Gastrocnemius medialis (tissue), 4 donors: ENCODE measurements around the gene WASHC3. TPM values are rescaled to one million over a fixed set of nuclear protein-coding genes. Genes with fewer than 3 reads are reported as not detected.
"Not testable (repeated sequence)": the region's sequence is repeated elsewhere in the genome, so short reads cannot be mapped to it uniquely, and the experiment has no call there.

Experiments
- ATAC-seq, 2 donors: fragments of 150-250 bp; one replicate each; pipeline ENCODE4 v1.9.1; 2016
- DNase-seq, 2 donors: peaks; one replicate each; pipeline ENCODE4 v3.0.0-alpha.2; 2019
- H3K27ac ChIP-seq, 4 donors: fragments of 200-600 bp; sonication (generic); 1 replicate in 1 of 4; 2 replicates in 3 of 4; pipeline ENCODE4 v1.5.1; 2016 to 2018; ENCODE audit warnings: mild to moderate bottlenecking in 2 of 4, moderate library complexity in 1 of 4
- H3K27me3 ChIP-seq, 3 donors: fragments of 200-600 bp; sonication (generic) in 2 of 3; 1 replicate in 1 of 3; 2 replicates in 2 of 3; pipeline versions ENCODE4 v1.5.1 to v1.6.0; 2016 to 2019; ENCODE audit warnings: mild to moderate bottlenecking in 1 of 3, moderate library complexity in 1 of 3
- H3K36me3 ChIP-seq, 2 donors: fragments of 200-600 bp; sonication (generic) in 1 of 2; one replicate each; pipeline ENCODE4 v1.5.1; 2017 to 2018
- H3K4me1 ChIP-seq, 2 donors: fragments of 200-600 bp; sonication (generic) in 1 of 2; one replicate each; pipeline ENCODE4 v1.5.1; 2016 to 2017; ENCODE audit warnings: mild to moderate bottlenecking in 2 of 2
- H3K4me3 ChIP-seq, 4 donors: fragments of 200-600 bp; sonication (generic) in 3 of 4; 1 replicate in 1 of 4; 2 replicates in 3 of 4; pipeline ENCODE4 v1.5.1; 2016 to 2019; ENCODE audit warnings: mild to moderate bottlenecking in 2 of 4
- H3K9me3 ChIP-seq, 3 donors: fragments of 200-600 bp; sonication (generic) in 2 of 3; 1 replicate in 1 of 3; 2 replicates in 2 of 3; pipeline ENCODE4 v1.5.1; 2016 to 2019
- POLR2A ChIP-seq, 2 donors: fragments of 450-650 bp; IDR thresholded peaks; one replicate each; pipeline ENCODE4 v1.6.1; 2017; ENCODE audit warnings: antibody characterized with exemption in 2 of 2, mild to moderate bottlenecking in 2 of 2, moderate library complexity in 2 of 2
- in situ Hi-C, 4 donors: fragments of 200-750 bp; cut with MboI; loops; one replicate each; pipeline versions ENCODE4 v1.15.0 to v1.8.0; 2017; ENCODE audit warnings: low sequenced_read_pairs in 4 of 4
- intact Hi-C: fragments of 100-400 bp; cut with DNase I; formaldehyde crosslinking; loops from one replicate; pipeline ENCODE4 v1.15.1; 2023; ENCODE audit warnings: low total_unique reads
- total RNA-seq, 4 donors: library from RNA; depleted of rRNA; stranded (reverse); fragments of >200 nt; gene quantifications; one replicate each; pipeline versions ENCODE4 v1.1.0 to v1.2.3, GENCODE V29; 2016
- TF ChIP-seq, protein P1 (sequence below), 5 experiments: fragments of 450-650 bp in 3 of 5; fragments of 200-600 bp in 2 of 5; sonication (generic) in 2 of 5; IDR thresholded peaks in 4 of 5; conservative IDR thresholded peaks in 1 of 5; 1 replicate in 4 of 5; 2 replicates in 1 of 5; pipeline ENCODE4 v1.5.1; 2016 to 2019; ENCODE audit warnings: antibody characterized with exemption in 5 of 5, mild to moderate bottlenecking in 3 of 5, moderate library complexity in 3 of 5

WASHC3 gene
- total RNA-seq, 4 donors from 2014 or later: 44.2 to 81.8 (median 62.2) TPM

GRCh38 chr12:102023343-102023930, 38.4 kb downstream of the WASHC3 start:
- Histone ChIP-seq H3K36me3 (peaks cover 0 to 16% of the 10 kb centered on the region in 2 donors), H3K27me3 (no peaks in the 10 kb centered on the region), H3K27ac (no peak overlapping the region), H3K9me3 (no peaks in the 10 kb centered on the region), H3K4me1 (peaks cover 6 to 7% of the 10 kb centered on the region in 2 donors), H3K4me3 (no peak overlapping the region)
- DNase-seq (no peak), ATAC-seq (no peak)
- in situ Hi-C loops (no loop called here), intact Hi-C loops (no loop called here)
- TF ChIP-seq POLR2A (IDR thresholded peaks at IDR 0.05): no peak
- TF ChIP-seq, protein P1, sequence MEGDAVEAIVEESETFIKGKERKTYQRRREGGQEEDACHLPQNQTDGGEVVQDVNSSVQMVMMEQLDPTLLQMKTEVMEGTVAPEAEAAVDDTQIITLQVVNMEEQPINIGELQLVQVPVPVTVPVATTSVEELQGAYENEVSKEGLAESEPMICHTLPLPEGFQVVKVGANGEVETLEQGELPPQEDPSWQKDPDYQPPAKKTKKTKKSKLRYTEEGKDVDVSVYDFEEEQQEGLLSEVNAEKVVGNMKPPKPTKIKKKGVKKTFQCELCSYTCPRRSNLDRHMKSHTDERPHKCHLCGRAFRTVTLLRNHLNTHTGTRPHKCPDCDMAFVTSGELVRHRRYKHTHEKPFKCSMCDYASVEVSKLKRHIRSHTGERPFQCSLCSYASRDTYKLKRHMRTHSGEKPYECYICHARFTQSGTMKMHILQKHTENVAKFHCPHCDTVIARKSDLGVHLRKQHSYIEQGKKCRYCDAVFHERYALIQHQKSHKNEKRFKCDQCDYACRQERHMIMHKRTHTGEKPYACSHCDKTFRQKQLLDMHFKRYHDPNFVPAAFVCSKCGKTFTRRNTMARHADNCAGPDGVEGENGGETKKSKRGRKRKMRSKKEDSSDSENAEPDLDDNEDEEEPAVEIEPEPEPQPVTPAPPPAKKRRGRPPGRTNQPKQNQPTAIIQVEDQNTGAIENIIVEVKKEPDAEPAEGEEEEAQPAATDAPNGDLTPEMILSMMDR (IDR thresholded peaks at IDR 0.05 in 4 of 5, conservative IDR thresholded peaks at IDR 0.05 in 1 of 5): no peak

DNA sequence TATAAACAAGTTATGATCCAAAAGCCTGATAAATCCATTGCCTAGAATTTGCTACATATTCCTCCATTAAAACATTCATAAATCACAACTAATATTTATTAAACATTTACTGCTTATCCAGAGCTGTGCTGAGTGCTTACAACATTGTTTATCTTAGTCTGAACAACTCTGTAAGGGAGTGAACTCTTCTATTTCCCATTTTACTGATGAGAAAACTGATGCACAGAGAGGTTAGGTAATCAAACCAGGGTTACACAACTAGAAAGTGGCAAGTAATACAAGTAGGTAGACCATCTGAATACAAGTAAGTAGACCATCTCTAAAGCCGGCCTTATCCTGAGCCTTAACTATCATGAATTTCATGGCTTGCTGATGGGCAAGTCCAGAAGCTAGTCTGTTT, 39.5 kb downstream of the WASHC3 start:
- in situ Hi-C loops: no loop called here
- intact Hi-C loops: no loop called here
- Histone ChIP-seq H3K4me1 (peaks cover 6 to 7% of the 10 kb centered on the region in 2 donors), H3K9me3 (no peaks in the 10 kb centered on the region), H3K27me3 (no peaks in the 10 kb centered on the region), H3K4me3 (no peak overlapping the region), H3K27ac (no peak overlapping the region), H3K36me3 (peaks cover 0 to 22% of the 10 kb centered on the region in 2 donors)
- ATAC-seq (no peak), DNase-seq (no peak)
- TF ChIP-seq, protein P1 (IDR thresholded peaks at IDR 0.05 in 4 of 5, conservative IDR thresholded peaks at IDR 0.05 in 1 of 5): no peak
- TF ChIP-seq POLR2A (IDR thresholded peaks at IDR 0.05): no peak

DNA sequence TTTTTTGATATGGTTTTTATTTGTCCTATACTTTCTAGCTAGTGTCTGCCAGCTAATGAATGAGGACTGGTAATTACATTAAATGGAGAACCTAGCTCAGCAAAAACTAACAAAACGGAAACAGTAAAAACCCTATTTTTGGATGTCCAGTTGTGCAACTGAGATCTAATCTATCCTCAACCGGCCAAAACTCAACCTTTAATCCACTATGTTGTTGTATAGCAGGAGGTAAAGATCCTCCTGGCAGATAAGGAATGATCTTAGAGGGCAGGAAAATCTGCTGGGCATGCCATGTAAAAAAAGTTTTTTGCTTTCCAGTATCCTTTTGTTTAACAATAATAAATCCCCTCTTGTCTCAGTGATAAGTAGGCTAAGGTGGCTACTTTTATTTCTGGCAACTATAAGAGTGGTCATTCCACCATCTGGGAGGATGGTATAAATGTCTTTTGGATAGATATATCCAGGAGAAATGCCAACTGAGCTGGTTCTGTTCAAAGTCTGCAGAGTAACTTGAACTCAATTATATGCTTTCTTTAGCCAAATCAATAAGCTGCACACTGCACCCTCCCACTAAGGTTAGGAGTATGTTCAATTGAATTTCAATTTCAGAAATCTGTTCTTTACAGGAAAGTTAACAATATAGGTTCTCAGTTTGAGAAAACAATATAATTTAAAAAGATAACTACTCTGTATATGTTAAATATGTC, 40.1 kb downstream of the WASHC3 start:
- ATAC-seq (no peak), DNase-seq (no peak)
- intact Hi-C loops: no loop called here
- in situ Hi-C loops: no loop called here
- no peak for TF ChIP-seq POLR2A (IDR thresholded peaks at IDR 0.05)
- TF ChIP-seq, protein P1 (IDR thresholded peaks at IDR 0.05 in 4 of 5, conservative IDR thresholded peaks at IDR 0.05 in 1 of 5): no peak
- H3K9me3 ChIP-seq: no peaks in the 10 kb centered on the region
- peaks cover 6 to 7% of the 10 kb centered on the region in 2 donors for H3K4me1 ChIP-seq
- H3K27ac ChIP-seq: no peak overlapping the region
- no peak overlapping the region for H3K4me3 ChIP-seq
- H3K36me3 ChIP-seq: peaks cover 0 to 26% of the 10 kb centered on the region in 2 donors
- no peaks in the 10 kb centered on the region for H3K27me3 ChIP-seq

GRCh38 chr12:102018607-102019006, 43.2 kb downstream of the WASHC3 start:
- H3K4me3 ChIP-seq, H3K27me3 ChIP-seq, ATAC-seq, DNase-seq, in situ Hi-C loops, H3K9me3 ChIP-seq, intact Hi-C loops, H3K4me1 ChIP-seq, H3K27ac ChIP-seq: not testable (repeated sequence)
- H3K36me3 ChIP-seq: peaks cover 0 to 12% of the 10 kb centered on the region in 2 donors

- no peaks in the 10 kb centered on the region for H3K9me3 ChIP-seq
- TF ChIP-seq, protein P1 (IDR thresholded peaks at IDR 0.05 in 4 of 5, conservative IDR thresholded peaks at IDR 0.05 in 1 of 5): no peak
- no peak for TF ChIP-seq POLR2A (IDR thresholded peaks at IDR 0.05)
- H3K27ac ChIP-seq: no peak overlapping the region
- H3K27me3 ChIP-seq: no peaks in the 10 kb centered on the region
- peaks cover 0 to 10% of the 10 kb centered on the region in 2 donors for H3K36me3 ChIP-seq
- ATAC-seq (no peak), DNase-seq (no peak)
- peaks cover under 1 to 2% of the 10 kb centered on the region in 2 donors for H3K4me1 ChIP-seq
- in situ Hi-C loops: no loop called here
- H3K4me3 ChIP-seq: no peak overlapping the region
- intact Hi-C loops: no loop called here
These were observed 45.3 kb downstream of the WASHC3 start for GRCh38 chr12:102016472-102016871.
